Smooth muscle cell (in vitro differentiated cells): Measurements from ENCODE around the gene NRXN2. TPM values are rescaled to one million over a fixed set of nuclear protein-coding genes. Genes with fewer than 3 reads are reported as not detected.

ENCODE experiments used
- DNase-seq: peaks from one replicate; lab custom pipeline; 2025; ENCODE audit not compliant: unreplicated experiment; lab: John Stamatoyannopoulos, UW
- H2AFZ ChIP-seq: fragments of 200-600 bp; sonication (generic); 2 replicates; pipeline ENCODE4 v1.6.0; 2016; ENCODE audit warnings: antibody characterized with exemption, low read depth, mild to moderate bottlenecking
- H3F3A ChIP-seq: fragments of 200-600 bp; sonication (generic); 2 replicates; pipeline ENCODE4 v1.6.0; 2017; ENCODE audit warnings: antibody characterized with exemption, low read depth
- H3K27ac ChIP-seq: fragments of 200-600 bp; sonication (generic); 2 replicates; pipeline ENCODE4 v1.5.1; 2016; ENCODE audit warnings: low read depth, mild to moderate bottlenecking
- H3K27me3 ChIP-seq: fragments of 200-600 bp; sonication (generic); 2 replicates; pipeline ENCODE4 v1.6.1; 2016; ENCODE audit warnings: low read depth, mild to moderate bottlenecking
- H3K36me3 ChIP-seq: fragments of 200-600 bp; sonication (generic); 2 replicates; pipeline ENCODE4 v1.5.1; 2016; ENCODE audit warnings: low read depth
- H3K4me1 ChIP-seq: fragments of 200-600 bp; sonication (generic); 2 replicates; pipeline ENCODE4 v1.5.1; 2016; ENCODE audit warnings: low read depth
- H3K4me2 ChIP-seq: fragments of 200-600 bp; sonication (generic); 2 replicates; pipeline ENCODE4 v1.6.0; 2016; ENCODE audit warnings: mild to moderate bottlenecking
- H3K4me3 ChIP-seq: fragments of 200-600 bp; sonication (generic); 2 replicates; pipeline ENCODE4 v1.5.1; 2016; ENCODE audit warnings: mild to moderate bottlenecking
- H3K79me2 ChIP-seq: fragments of 200-600 bp; sonication (generic); 2 replicates; pipeline ENCODE4 v1.6.0; 2016; ENCODE audit warnings: low read depth, mild to moderate bottlenecking
- H3K9ac ChIP-seq: fragments of 200-600 bp; sonication (generic); 2 replicates; pipeline ENCODE4 v1.6.0; 2016; ENCODE audit warnings: low read depth
- H3K9me3 ChIP-seq: fragments of 200-600 bp; sonication (generic); replicated peaks from 2 replicates; pipeline ENCODE4 v1.5.1; 2016; ENCODE audit warnings: low read depth
- H4K20me1 ChIP-seq: fragments of 200-600 bp; sonication (generic); 2 replicates; pipeline ENCODE4 v1.6.0; 2016; ENCODE audit warnings: low read depth
- CTCF ChIP-seq: fragments of 200-600 bp; sonication (generic); IDR thresholded peaks from 2 replicates; pipeline ENCODE4 v1.5.1; 2017; ENCODE audit warnings: borderline replicate concordance, mild to moderate bottlenecking, antibody characterized with exemption; ENCODE audit not compliant: insufficient read depth, poor library complexity, severe bottlenecking
- WGBS: methylation state at CpG from one replicate; pipeline ENCODE4 v1.1.7; 2016; ENCODE audit warnings: low lambda C conversion rate; 5-methylcytosine and 5-hydroxymethylcytosine counted together
- polyA plus RNA-seq: library from polyadenylated mRNA; unstranded; fragments of >200 nt; fragmentation: Nextera tagmentation; extraction: Ambion mirVana; gene quantifications from 2 replicates; pipeline ENCODE4 v1.2.1, GENCODE V29; 2016
- total RNA-seq: library from RNA; depleted of rRNA; stranded (reverse); fragments of >200 nt; gene quantifications from 2 replicates; pipeline ENCODE4 v1.2.3, GENCODE V29; 2014

NRXN2 gene
- total and polyA plus RNA-seq, 2 experiments from 2014 or later: 1.4 to 1.7 TPM

GRCh38 chr11:64611869-64612646 lies 110.9 kb downstream of the NRXN2 start:
- 94% methylated on average over 9 of the region's 11 CpGs for WGBS
- Histone ChIP-seq H3K4me1 (peaks cover 8% of the 10 kb centered on the region), H3K9me3 (no peaks in the 10 kb centered on the region), H3K79me2 (no peaks in the 10 kb centered on the region), H3K36me3 (no peaks in the 10 kb centered on the region), H3K4me3 (no peak overlapping the region), H3K27ac (no peak overlapping the region), H3F3A (no peaks in the 10 kb centered on the region), H3K4me2 (no peak overlapping the region), H2AFZ (no peak overlapping the region), H3K27me3 (no peaks in the 10 kb centered on the region), H4K20me1 (no peaks in the 10 kb centered on the region), H3K9ac (no peak overlapping the region)
- TF ChIP-seq CTCF: no peak
- no peak for DNase-seq

GRCh38 chr11:64611176-64611575 lies 111.8 kb downstream of the NRXN2 start:
- H4K20me1 ChIP-seq: no peaks in the 10 kb centered on the region
- no peak overlapping the region for H3K27ac ChIP-seq
- no peak overlapping the region for H3K9ac ChIP-seq
- no peaks in the 10 kb centered on the region for H3F3A ChIP-seq
- H3K9me3 ChIP-seq: no peaks in the 10 kb centered on the region
- no peaks in the 10 kb centered on the region for H3K36me3 ChIP-seq
- H3K4me2 ChIP-seq: no peak overlapping the region
- 92% methylated on average over 2 of the region's 2 CpGs for WGBS
- no peak for DNase-seq
- H3K4me1 ChIP-seq: peaks cover 8% of the 10 kb centered on the region
- no peak for TF ChIP-seq CTCF
- no peaks in the 10 kb centered on the region for H3K27me3 ChIP-seq
- no peak overlapping the region for H3K4me3 ChIP-seq
- H3K79me2 ChIP-seq: no peaks in the 10 kb centered on the region
- no peak overlapping the region for H2AFZ ChIP-seq

GRCh38 chr11:64610596-64610995 lies 112.4 kb downstream of the NRXN2 start:
- peaks cover 8% of the 10 kb centered on the region for H3K4me1 ChIP-seq
- no peaks in the 10 kb centered on the region for H3K27me3 ChIP-seq
- H2AFZ ChIP-seq: no peak overlapping the region
- H3K36me3 ChIP-seq: no peaks in the 10 kb centered on the region
- H3K79me2 ChIP-seq: no peaks in the 10 kb centered on the region
- no peak overlapping the region for H3K9ac ChIP-seq
- no peak for DNase-seq
- no peak overlapping the region for H3K4me3 ChIP-seq
- H3K9me3 ChIP-seq: no peaks in the 10 kb centered on the region
- H3K27ac ChIP-seq: no peak overlapping the region
- H3F3A ChIP-seq: no peaks in the 10 kb centered on the region
- no peaks in the 10 kb centered on the region for H4K20me1 ChIP-seq
- H3K4me2 ChIP-seq: no peak overlapping the region
- no peak for TF ChIP-seq CTCF
- WGBS: 94% methylated on average over 3 of the region's 3 CpGs
